T-cell (primary cell): ENCODE data around the gene TMEM95. TPM values are rescaled to one million over a fixed set of nuclear protein-coding genes. Genes with fewer than 3 reads are reported as not detected.

ENCODE experiments used
- ATAC-seq, 4 experiments: fragments of 200-7000 bp in 3 of 4; fragments of 150-1000 bp in 1 of 4; cut with Tn5 transposase; replicated peaks in 1 of 4; 1 replicate in 3 of 4; 2 replicates in 1 of 4; pipeline ENCODE4 v1.10.0; 2021; ENCODE audit warnings: moderate library complexity in 3 of 4, mild to moderate bottlenecking in 2 of 4, moderate number of reproducible peaks in 1 of 4
- CTCF ChIA-PET, 2 donors: fragments of 300-600 bp; sonication (Branson Sonifier 250); formaldehyde crosslinking; loops; one replicate each; lab custom pipeline; 2022; ENCODE audit warnings: antibody characterized with exemption in 2 of 2; lab: Charles Lee
- POLR2A ChIA-PET, 2 donors: fragments of 300-600 bp; sonication (Branson Sonifier 250); formaldehyde crosslinking; loops; one replicate each; lab custom pipeline; 2022; ENCODE audit warnings: antibody characterized with exemption in 2 of 2; lab: Charles Lee
- DNase-seq, 35 experiments: peaks; one replicate each; pipeline versions ENCODE4 v3.0.0 to v3.0.0-alpha.2; 2013 to 2023
- H3K27ac ChIP-seq: one replicate; pipeline ENCODE4 v1.5.1; 2013; ENCODE audit warnings: low read length
- H3K27me3 ChIP-seq, 2 experiments: replicated peaks in 1 of 2; 1 replicate in 1 of 2; 2 replicates in 1 of 2; pipeline versions ENCODE4 v1.6.1 to v1.7.0; 2013; ENCODE audit warnings: low read length in 1 of 2, mixed read lengths in 1 of 2; ENCODE audit not compliant: control insufficient read depth in 2 of 2, insufficient read depth in 2 of 2; ENCODE audit errors: extremely low read depth in 1 of 2
- H3K36me3 ChIP-seq, 2 donors: 1 replicate in 1 of 2; 2 replicates in 1 of 2; pipeline versions ENCODE4 v1.6.1 to v1.7.0; 2013; ENCODE audit warnings: low read length in 1 of 2; ENCODE audit not compliant: control insufficient read depth in 2 of 2, insufficient read depth in 1 of 2; ENCODE audit errors: extremely low read depth in 1 of 2
- H3K4me1 ChIP-seq, 2 experiments: 1 replicate in 1 of 2; 2 replicates in 1 of 2; pipeline versions ENCODE4 v1.6.1 to v1.7.0; 2013; ENCODE audit warnings: low read length in 2 of 2, mixed read lengths in 1 of 2; ENCODE audit not compliant: insufficient read depth in 2 of 2, control insufficient read depth in 1 of 2; ENCODE audit errors: extremely low read depth in 1 of 2
- H3K4me3 ChIP-seq, 2 donors: 1 replicate in 1 of 2; 2 replicates in 1 of 2; pipeline versions ENCODE4 v1.5.1 to v1.7.0; 2013; ENCODE audit warnings: mild to moderate bottlenecking in 2 of 2, low read length in 1 of 2, moderate library complexity in 1 of 2; ENCODE audit not compliant: control insufficient read depth in 1 of 2; ENCODE audit errors: extremely low read depth in 1 of 2
- H3K9me3 ChIP-seq: 2 replicates; pipeline ENCODE4 v1.7.0; 2013
- H3K27ac Mint-ChIP-seq, 2 donors: one replicate each; pipeline ENCODE4 v1.8.0; 2020 to 2021; ENCODE audit warnings: mild to moderate bottlenecking in 2 of 2, mixed read lengths in 2 of 2
- H3K27me3 Mint-ChIP-seq, 2 donors: one replicate each; pipeline ENCODE4 v1.8.0; 2021 to 2022; ENCODE audit warnings: mixed read lengths in 2 of 2
- H3K36me3 Mint-ChIP-seq: one replicate; pipeline ENCODE4 v1.8.0; 2021; ENCODE audit warnings: mixed read lengths
- H3K4me1 Mint-ChIP-seq, 3 donors: one replicate each; pipeline ENCODE4 v1.8.0; 2020 to 2022; ENCODE audit warnings: mixed read lengths in 3 of 3, mild to moderate bottlenecking in 1 of 3
- H3K4me3 Mint-ChIP-seq, 3 donors: one replicate each; pipeline ENCODE4 v1.8.0; 2020 to 2022; ENCODE audit warnings: mild to moderate bottlenecking in 3 of 3, mixed read lengths in 3 of 3, moderate library complexity in 3 of 3
- H3K9me3 Mint-ChIP-seq, 3 donors: one replicate each; pipeline ENCODE4 v1.8.0; 2020 to 2022; ENCODE audit warnings: mixed read lengths in 3 of 3
- WGBS: methylation state at CpG from one replicate; pipeline ENCODE4 v1.1.5; 2013; ENCODE audit warnings: missing lambda C conversion rate; ENCODE audit not compliant: insufficient coverage; 5-methylcytosine and 5-hydroxymethylcytosine counted together
- total RNA-seq, 35 experiments: library from RNA in 6 of 35; stranded (reverse) in 6 of 35; fragments of 120-200 nt in 1 of 35; gene quantifications; one replicate each; pipeline versions ENCODE4 v1.2.1 to v1.2.4 and lab custom pipeline; 2013 to 2026

TMEM95 gene
- total RNA-seq, 5 donors from 2014 or later (not counting 1 experiment from before 2014, with no cell fraction given): not detected

- no peak for DNase-seq
- peak overlapping the region; percentile 17 to 36 (median 18) for H3K4me3 Mint-ChIP-seq
- Histone ChIP-seq H3K4me3 (no peak overlapping the region), H3K4me1 (peaks cover 7 to 61% of the 10 kb centered on the region in 2 experiments), H3K27me3 (peaks cover 0 to 4% of the 10 kb centered on the region in 2 experiments), H3K27ac (no peak overlapping the region), H3K9me3 (no peaks in the 10 kb centered on the region), H3K36me3 (peaks cover 0 to 6% of the 10 kb centered on the region in 2 donors)
- ChIA-PET CTCF (interaction anchor here in 1 of 2 donors (0.6 kb wide), 2 partner anchors 331 to 503 kb away, joined by 3 read pairs; partner anchors contain the start of gene NAA38), POLR2A (no interaction called here)
- no peaks in the 10 kb centered on the region for H3K36me3 Mint-ChIP-seq
- no peaks in the 10 kb centered on the region for H3K27me3 Mint-ChIP-seq
- peaks cover 23 to 44% (median 39%) of the 10 kb centered on the region in 3 donors for H3K4me1 Mint-ChIP-seq
- no peak for ATAC-seq
- H3K27ac Mint-ChIP-seq: peak overlapping the region; percentile 59 to 76
- no peaks in the 10 kb centered on the region for H3K9me3 Mint-ChIP-seq
- 72% methylated on average over 8 of the region's 9 CpGs for WGBS
These were observed 603 bp upstream of the TMEM95 start for GRCh38 chr17:7354262-7354843.

GRCh38 chr17:7355573-7355972 lies 617 bp downstream of the TMEM95 start:
- WGBS: no CpG with 5 or more reads among the region's 8 CpGs
- Mint-ChIP-seq H3K36me3 (no peaks in the 10 kb centered on the region), H3K4me3 (no peak overlapping the region), H3K9me3 (no peaks in the 10 kb centered on the region), H3K4me1 (peaks cover 11 to 35% (median 30%) of the 10 kb centered on the region in 3 donors), H3K27ac (no peak overlapping the region), H3K27me3 (no peaks in the 10 kb centered on the region)
- CTCF ChIA-PET: interaction anchor here (0.7 to 1.9 kb wide), 12 partner anchors 10 to 259 kb away, joined by 3 to 9 read pairs (median 4); partner anchors contain the start of genes ACAP1 (in 1 of the 2), FXR2 (in 1 of the 2) and TMEM102 (in 1 of the 2)
- peaks cover 7 to 51% of the 10 kb centered on the region in 2 experiments for H3K4me1 ChIP-seq
- peaks cover 0 to 6% of the 10 kb centered on the region in 2 donors for H3K36me3 ChIP-seq
- no peak for DNase-seq
- H3K27me3 ChIP-seq: peaks cover 0 to 4% of the 10 kb centered on the region in 2 experiments
- H3K27ac ChIP-seq: no peak overlapping the region
- no peak for ATAC-seq
- no peaks in the 10 kb centered on the region for H3K9me3 ChIP-seq
- POLR2A ChIA-PET: no interaction called here
- no peak overlapping the region for H3K4me3 ChIP-seq

GRCh38 chr17:7356072-7356549 lies 1.2 kb downstream of the TMEM95 start:
- H3K36me3 Mint-ChIP-seq: no peaks in the 10 kb centered on the region
- Histone ChIP-seq H3K36me3 (peaks cover 0 to 2% of the 10 kb centered on the region in 2 donors), H3K27ac (no peak overlapping the region), H3K9me3 (no peaks in the 10 kb centered on the region), H3K27me3 (peaks cover 0 to 7% of the 10 kb centered on the region in 2 experiments), H3K4me1 (peaks cover 4 to 46% of the 10 kb centered on the region in 2 experiments), H3K4me3 (no peak overlapping the region)
- H3K4me3 Mint-ChIP-seq: no peak overlapping the region
- ChIA-PET CTCF (interaction anchor here (0.6 to 1.9 kb wide), 13 partner anchors 19 to 259 kb away, joined by 3 to 9 read pairs (median 4); partner anchors contain the start of genes ACAP1 (in 1 of the 2), FXR2 (in 1 of the 2) and TMEM102 (in 1 of the 2)), POLR2A (no interaction called here)
- no peaks in the 10 kb centered on the region for H3K9me3 Mint-ChIP-seq
- no peaks in the 10 kb centered on the region for H3K27me3 Mint-ChIP-seq
- no peak overlapping the region for H3K27ac Mint-ChIP-seq
- H3K4me1 Mint-ChIP-seq: peaks cover 9 to 30% (median 26%) of the 10 kb centered on the region in 3 donors
- 3% methylated on average over 9 of the region's 12 CpGs for WGBS
- DNase-seq (peak; percentile 61 to 89 (median 78)), ATAC-seq (peak; percentile 60 to 70 (median 67))

DNA sequence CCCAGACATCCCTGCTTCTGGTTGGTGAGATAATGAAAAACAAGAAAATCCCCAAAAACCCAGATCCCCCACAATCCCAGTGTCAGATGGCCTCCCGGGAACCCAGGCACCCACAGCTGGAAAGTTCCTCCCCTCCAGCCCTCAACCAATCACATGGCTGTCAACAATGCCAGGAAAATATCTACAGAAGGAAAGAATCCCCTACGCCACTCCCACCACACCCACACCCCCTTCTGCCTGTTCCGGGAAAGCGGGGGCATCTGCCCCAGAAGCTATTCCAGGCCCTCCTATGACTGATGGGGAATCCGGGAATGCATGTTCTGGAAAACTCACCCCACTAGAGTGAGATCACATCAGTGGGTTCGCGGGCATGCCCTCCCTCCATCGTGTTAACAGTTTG lies 1.8 kb downstream of the TMEM95 start:
- Mint-ChIP-seq H3K36me3 (no peaks in the 10 kb centered on the region), H3K27ac (no peak overlapping the region), H3K4me3 (no peak overlapping the region), H3K4me1 (peaks cover 9 to 28% (median 24%) of the 10 kb centered on the region in 3 donors), H3K27me3 (peaks cover 2 to 3% of the 10 kb centered on the region in 2 donors), H3K9me3 (no peaks in the 10 kb centered on the region)
- no peak overlapping the region for H3K27ac ChIP-seq
- H3K27me3 ChIP-seq: peaks cover 0 to 11% of the 10 kb centered on the region in 2 experiments
- peaks cover 2 to 42% of the 10 kb centered on the region in 2 experiments for H3K4me1 ChIP-seq
- H3K4me3 ChIP-seq: no peak overlapping the region
- DNase-seq: no peak
- CTCF ChIA-PET: interaction anchor here in 1 of 2 donors (0.6 to 1.9 kb wide), 4 partner anchors 27 to 204 kb away, joined by 3 to 9 read pairs (median 6); partner anchors contain the start of gene TMEM102
- no peak for ATAC-seq
- H3K36me3 ChIP-seq: no peaks in the 10 kb centered on the region
- POLR2A ChIA-PET: no interaction called here
- H3K9me3 ChIP-seq: no peaks in the 10 kb centered on the region
- 81% methylated on average over 5 of the region's 8 CpGs for WGBS

GRCh38 chr17:7357381-7357780 lies 2.4 kb downstream of the TMEM95 start:
- Histone ChIP-seq H3K4me1 (peaks cover under 1 to 38% of the 10 kb centered on the region in 2 experiments), H3K36me3 (no peaks in the 10 kb centered on the region), H3K9me3 (no peaks in the 10 kb centered on the region), H3K27me3 (peaks cover 0 to 16% of the 10 kb centered on the region in 2 experiments), H3K4me3 (no peak overlapping the region), H3K27ac (no peak overlapping the region)
- DNase-seq (no peak), ATAC-seq (no peak)
- no peaks in the 10 kb centered on the region for H3K36me3 Mint-ChIP-seq
- H3K27me3 Mint-ChIP-seq: peaks cover 2 to 6% of the 10 kb centered on the region in 2 donors
- H3K27ac Mint-ChIP-seq: no peak overlapping the region
- no peaks in the 10 kb centered on the region for H3K9me3 Mint-ChIP-seq
- WGBS: 89% methylated on average over 1 of the region's 2 CpGs
- ChIA-PET POLR2A (no interaction called here), CTCF (interaction anchor here (0.7 kb wide), 3 partner anchors 21 to 330 kb away, joined by 4 to 8 read pairs (median 4); partner anchors contain the start of gene ACAP1 (in 1 of the 2))
- H3K4me3 Mint-ChIP-seq: no peak overlapping the region
- H3K4me1 Mint-ChIP-seq: peaks cover 7 to 26% (median 22%) of the 10 kb centered on the region in 3 donors

DNA sequence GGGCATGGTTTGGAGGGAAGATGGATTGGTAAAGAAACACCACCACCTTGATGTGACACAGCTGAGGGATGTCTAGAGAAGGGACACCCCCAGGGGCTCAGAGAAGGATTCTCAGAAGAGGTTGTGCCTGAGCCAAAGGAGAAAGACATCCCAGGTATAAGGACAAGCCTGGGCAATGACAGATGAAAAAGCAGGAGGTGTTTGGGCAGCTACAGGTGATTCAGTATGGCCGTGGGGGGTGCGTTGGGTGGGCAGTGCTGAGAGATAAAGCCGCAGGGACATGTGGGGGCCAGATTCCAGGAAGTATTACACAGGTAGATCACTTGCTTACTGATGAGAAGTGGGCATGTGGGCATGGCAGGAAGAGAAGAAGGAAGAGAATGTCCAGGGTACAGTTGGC lies 7.0 kb downstream of the TMEM95 start:
- Histone ChIP-seq H3K36me3 (no peaks in the 10 kb centered on the region), H3K4me3 (no peak overlapping the region), H3K27ac (no peak overlapping the region), H3K27me3 (peaks cover 0 to 16% of the 10 kb centered on the region in 2 experiments), H3K9me3 (no peaks in the 10 kb centered on the region), H3K4me1 (no peaks in the 10 kb centered on the region)
- no peaks in the 10 kb centered on the region for H3K9me3 Mint-ChIP-seq
- no peak overlapping the region for H3K27ac Mint-ChIP-seq
- DNase-seq: no peak
- H3K4me3 Mint-ChIP-seq: no peak overlapping the region
- H3K27me3 Mint-ChIP-seq: peaks cover 2 to 6% of the 10 kb centered on the region in 2 donors
- H3K4me1 Mint-ChIP-seq: no peaks in the 10 kb centered on the region
- ChIA-PET CTCF (interaction anchor here in 1 of 2 donors (0.7 kb wide), 1 partner anchor 13 kb away, joined by 3 read pairs; no protein-coding TSS in a partner anchor), POLR2A (no interaction called here)
- no peak for ATAC-seq
- 59% methylated on average over 3 of the region's 3 CpGs for WGBS
- H3K36me3 Mint-ChIP-seq: no peaks in the 10 kb centered on the region
